ENCODE measurements around the gene USH1C.

GRCh38 chr11:17472467-17472866 lies 71.7 kb downstream of the USH1C start:
- TF ChIP-seq POLR2AphosphoS5 (IDR thresholded peaks at IDR 0.05; ENCODE audit: low read depth, low read length) (no peak), POLR2A (IDR thresholded peaks at IDR 0.05; ENCODE audit: low read depth, low read length) (no peak)
